Activated CD4-positive, CD25-positive, alpha-beta regulatory T cell treated with anti-CD3 and anti-CD28 coated beads, Interleukin-2, amount 50 U/mL, for 72 hours (primary cell): ENCODE measurements around the gene BORCS8.

Source experiments
- DNase-seq: peaks from one replicate; pipeline ENCODE4 v3.0.0; 2021

Gene BORCS8

DNA sequence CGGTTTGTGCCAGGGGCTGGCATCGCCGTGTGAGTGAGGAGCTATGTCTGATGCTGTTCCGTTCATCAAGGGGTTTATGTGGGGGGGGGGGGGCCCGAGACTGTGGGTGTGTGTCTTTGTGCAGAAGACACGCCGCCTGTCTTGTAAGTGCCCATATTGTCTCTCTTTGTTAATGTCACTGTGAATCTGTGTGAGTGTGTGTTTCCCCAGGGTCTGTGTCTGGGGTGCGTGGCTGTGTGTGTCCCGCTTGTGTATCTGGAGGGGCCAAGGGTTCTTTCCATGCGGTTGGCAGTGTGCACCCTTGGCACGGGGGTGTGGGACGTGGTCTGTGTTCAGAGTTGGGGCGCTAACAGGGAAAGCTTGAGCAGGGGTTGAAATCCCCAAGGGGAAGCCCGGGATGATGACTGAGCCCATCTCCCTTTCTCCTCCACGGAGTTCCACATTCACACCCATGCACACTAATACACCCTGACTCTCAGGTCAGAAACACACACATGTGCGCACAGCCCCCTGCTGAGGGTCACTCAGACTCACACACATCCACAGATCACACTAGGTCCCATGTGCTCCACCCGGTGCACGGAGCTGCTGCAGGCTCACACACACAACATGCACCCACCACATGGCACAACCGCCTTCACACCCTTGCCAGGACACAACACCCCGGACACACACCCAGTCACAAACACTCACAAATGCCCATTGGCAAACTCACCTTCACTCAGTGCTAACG, 21.6 kb upstream of the BORCS8 start:
- DNase-seq = no peak

DNA sequence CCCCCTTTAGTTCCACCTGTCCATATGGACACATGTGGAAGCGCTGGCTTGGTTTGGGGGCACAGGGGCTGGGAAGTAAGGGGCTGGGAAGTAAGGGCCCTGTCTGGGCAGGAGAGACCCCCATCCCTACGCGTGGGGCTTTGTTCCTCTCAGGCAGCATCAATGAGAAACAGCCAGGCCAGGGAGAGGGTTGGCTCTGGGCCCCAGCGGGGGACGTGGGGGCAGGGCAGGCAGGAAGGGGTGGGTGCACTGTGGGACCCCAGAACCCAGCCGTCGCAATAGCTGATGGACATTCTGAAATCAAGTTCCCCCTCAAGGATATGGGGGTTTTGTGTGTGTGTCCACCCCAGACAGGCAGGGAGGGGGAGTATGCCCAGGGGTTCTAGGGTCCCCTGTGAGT, 21.0 kb upstream of the BORCS8 start:
- DNase-seq = no peak

DNA sequence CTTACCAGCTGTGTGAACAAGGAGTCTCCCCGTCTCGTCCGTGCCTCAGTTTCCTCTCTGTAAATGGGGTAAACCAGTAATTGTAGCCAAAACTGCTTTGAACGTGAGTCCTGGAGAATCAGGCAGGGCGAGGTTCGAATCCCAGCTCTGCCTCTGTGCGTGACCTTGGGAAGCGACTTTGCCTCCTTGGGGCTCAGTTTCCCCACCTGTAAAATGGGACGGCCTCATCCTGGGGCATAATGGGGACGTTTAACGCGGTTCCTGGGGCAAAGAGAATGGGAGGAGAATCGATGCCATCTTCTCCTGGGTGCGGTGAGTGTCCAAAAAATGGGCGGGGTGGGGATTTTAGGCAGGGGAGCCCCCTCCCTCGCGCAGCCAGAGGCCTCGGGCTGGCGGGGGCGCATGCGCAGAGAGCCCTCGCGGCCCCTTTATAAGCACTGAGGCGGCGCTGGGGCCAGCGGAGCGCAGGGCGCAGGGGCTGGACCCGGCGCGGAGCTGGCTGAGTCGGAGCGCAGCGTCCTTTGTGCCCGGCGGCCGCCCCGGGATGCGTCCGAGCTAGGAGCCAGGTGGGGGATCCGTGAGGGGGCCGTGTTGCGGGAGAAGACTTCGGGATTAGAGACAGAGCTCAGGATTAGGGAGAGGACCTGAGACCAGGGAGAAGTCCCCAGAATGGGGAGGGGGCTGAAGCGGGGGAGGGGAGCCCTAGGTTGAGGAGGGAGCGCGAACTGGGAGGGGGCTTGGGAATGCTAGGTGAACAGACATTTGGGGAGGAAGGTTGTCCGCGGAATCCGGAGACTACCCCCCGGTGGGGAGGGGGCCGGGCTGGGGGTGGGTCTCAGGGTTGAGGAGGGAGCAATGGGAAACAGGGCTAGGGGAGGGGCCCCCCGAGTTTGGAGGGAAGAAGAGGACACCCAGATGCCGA, 19.8 kb upstream of the BORCS8 start, which contains the start of gene NCAN:
Gene NCAN (plus strand): TSS at position 460 of the 922 bp plus-strand sequence. CDS start 4,996 bp downstream, outside the sequence.
- DNase-seq = no peak

DNA sequence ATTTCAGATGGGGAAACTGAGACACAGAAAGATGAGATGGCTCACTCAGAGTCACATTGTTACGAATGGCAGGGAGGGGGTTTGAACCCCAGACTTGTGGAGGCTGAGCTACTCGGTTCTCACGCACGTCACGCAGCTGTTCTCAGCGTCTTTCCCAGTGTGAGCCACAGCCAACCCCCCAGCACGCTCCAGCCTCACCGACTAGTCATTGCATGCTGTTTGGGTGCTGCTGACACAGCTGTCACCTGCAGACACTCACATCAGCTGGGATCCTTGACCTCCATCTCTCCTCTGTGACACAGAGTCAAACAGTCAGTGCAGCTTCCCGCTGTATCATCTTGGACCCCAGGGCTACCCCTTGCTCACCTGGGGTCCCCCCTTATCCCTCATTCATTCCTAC, 17.4 kb upstream of the BORCS8 start:
- no peak for DNase-seq

DNA sequence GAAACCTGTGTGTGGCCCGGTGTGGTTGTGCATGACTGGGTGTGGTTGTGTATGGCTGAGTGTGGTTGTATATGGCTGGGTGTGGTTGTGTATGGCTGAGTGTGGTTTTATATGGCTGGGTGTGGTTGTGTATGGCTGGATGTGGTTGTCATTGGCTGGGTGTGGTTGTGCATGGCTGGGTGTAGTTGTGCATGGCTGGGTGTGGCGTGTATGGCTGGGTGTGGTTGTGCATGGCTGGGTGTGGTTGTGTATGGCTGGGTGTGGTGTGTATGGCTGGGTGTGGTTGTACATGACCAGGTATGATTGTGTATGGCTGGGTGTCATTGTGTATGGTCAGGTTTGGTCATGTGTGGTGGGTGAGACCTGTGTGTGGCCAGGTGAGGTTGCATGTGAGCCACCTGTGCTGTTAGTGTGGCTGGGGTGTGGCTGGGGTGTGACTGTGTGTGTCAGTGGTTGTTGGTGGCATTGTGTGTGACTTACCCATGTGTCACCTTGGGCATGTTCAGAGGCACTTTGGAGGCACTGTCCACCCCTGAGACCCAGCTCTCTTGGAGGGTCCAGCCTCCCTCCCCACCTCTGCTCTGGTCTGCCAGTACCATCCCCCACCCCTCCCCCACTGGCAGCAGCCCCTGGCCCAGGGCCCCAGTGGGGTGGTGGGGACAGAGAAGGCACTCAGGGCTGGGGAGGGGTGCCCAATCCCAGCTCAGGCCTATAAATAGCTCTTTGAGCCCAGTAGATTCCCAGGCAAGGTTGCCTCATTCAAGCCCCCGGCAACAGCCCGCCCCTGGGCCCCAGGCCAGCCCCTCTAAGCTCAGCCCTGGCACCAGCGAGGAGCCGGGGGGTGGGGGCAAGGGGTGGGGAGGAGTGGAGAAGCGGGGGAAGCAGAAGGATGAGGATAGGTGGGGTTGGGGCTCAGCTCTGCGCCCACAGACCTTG, 16.0 kb upstream of the BORCS8 start:
- no peak for DNase-seq

DNA sequence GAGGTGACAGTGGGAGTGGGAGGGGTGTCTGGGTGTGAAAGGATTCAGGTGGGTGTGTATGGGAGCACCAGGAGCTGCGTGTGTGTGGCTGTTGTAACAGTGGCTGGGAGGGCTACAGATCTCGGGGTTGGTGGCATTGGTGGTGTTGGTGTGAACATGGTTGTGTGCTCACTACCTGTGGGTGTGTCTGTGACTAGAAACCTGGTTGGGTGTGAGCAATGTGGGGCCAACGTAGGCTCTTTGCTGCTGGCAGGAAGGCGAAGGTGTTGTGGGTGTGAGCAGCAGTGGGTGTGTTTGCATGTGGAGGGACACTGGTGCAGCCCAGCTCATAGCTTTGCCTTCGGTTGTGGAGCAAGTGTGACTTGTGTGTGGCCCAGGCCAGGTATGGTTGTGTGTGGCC, 15.0 kb upstream of the BORCS8 start:
- DNase-seq = no peak

DNA sequence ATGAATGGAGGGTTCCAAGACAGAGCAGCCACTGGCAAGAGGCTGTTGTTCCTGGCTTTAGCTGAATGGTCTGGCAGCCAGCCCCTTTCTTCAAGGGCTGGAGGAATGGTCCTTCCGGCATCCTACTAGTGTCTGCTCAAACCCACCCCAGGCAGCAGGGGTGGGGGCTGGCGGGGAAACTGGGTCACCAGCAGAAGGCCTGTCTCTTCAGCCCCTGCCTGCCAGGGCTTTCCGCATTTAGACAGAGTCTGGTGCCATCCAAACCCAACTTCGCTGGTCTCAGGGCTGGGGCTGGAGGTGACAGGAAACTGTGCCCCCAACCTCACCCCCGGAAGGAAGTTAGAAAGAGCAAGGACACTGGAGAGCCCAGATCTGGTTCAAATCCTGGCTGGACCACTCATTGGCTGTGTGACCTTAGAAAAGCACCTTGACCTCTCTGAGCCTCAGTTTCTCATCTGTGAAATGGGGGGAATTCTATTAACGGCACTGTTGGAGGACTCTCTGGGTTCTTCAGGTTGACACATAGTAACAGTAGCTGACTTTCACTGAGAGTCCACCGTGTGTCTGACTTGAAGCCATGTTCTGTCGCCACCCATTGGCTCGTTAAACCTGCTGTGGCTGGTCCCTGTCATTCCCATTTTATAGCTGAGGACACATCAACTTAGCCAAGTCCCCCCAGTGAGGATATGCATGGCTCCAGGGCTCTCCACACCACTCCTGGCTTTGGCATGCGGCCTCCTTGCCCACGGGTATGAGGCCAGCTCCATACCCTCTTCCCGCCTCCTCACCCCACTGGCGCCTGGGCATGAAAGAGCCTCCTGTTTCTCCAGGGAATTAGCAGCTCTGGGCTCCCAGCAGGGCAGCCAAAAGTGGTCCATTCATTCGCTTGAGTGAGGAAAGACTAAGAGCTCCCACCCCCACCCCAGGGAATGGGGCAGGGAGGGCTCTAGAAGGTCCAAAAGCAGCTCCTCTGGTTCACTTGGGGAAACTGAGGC, 13.8 kb upstream of the BORCS8 start:
- DNase-seq = no peak

DNA sequence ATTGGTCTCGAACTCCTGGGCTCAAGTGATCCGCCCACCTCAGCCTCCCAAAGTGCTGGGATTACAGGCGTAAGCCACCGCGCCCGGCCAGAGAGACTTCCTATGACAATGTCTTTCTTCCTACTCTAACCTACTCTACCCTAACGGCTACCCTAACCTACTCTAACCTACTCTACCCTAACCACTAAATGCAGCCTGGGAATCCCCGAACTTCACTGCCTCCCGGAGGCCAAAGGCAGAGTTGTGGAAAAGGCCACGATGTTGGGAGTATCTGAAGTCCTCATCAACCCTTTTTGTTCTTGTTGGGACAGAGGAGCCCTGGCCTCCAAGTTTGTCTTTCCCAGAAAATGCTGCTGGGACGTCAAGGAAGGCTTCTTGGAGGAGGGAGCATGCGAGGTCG, 12.2 kb upstream of the BORCS8 start:
- no peak for DNase-seq

DNA sequence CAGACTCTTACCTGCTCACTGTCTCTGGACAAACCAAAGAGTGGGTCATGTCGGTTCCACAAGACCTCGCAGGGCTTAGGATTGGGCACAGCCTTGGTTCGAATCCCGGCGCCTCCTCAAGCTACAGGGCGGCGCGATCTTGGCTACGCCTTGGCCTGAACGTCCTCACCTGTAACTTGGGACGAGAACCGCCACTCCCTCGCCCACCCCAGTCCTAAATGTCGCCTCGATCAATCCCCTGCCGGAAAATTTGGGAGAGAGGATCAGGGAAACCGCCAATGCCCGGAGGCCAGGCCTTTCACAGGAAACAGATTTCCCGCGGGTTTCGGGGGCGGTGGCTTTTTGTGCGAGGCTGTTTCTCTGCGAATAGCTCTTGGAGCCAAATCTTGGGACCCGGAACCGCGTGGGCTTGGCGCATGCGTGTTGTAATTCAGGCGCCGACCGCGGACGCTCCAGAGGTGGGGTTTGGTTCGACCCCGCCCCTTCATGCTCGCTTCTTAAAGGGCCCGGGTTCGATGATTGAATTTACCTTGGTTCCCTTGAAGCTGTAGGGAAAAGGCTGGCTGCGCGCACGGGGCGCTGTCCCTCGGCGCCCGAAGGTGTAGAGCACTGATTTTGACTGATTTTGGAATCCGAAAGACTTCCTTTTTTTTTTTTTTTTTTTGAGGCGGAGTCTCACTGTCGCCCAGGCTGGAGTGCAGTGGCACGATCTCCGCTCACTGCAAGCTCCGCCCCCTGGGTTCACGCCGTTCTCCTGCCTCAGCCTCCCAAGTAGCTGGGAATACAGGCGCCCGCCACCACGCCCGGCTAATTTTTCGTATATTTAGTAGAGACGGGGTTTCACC, 11.3 kb upstream of the BORCS8 start, which contains the start of gene NR2C2AP:
Gene NR2C2AP (minus strand): TSS at position 403 of the 845 bp plus-strand sequence. CDS start 354 bp downstream, at position 49.
- peak; percentile 94 for DNase-seq

DNA sequence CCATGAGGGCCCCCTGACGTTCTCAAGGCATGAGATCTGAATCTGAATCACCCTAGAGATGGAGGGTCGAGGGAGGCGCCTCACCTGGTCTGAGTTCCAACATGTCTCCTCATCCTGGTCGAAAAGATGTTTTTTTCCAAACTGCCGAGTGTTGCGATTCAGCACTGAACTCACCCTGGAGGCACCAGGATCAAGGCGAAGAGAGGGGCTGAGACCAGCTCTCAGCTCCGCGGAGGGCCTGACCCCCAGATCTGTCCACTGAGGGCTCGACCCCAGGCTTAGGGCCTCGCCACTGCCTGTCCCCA, 10.7 kb upstream of the BORCS8 start:
- DNase-seq = no peak

DNA sequence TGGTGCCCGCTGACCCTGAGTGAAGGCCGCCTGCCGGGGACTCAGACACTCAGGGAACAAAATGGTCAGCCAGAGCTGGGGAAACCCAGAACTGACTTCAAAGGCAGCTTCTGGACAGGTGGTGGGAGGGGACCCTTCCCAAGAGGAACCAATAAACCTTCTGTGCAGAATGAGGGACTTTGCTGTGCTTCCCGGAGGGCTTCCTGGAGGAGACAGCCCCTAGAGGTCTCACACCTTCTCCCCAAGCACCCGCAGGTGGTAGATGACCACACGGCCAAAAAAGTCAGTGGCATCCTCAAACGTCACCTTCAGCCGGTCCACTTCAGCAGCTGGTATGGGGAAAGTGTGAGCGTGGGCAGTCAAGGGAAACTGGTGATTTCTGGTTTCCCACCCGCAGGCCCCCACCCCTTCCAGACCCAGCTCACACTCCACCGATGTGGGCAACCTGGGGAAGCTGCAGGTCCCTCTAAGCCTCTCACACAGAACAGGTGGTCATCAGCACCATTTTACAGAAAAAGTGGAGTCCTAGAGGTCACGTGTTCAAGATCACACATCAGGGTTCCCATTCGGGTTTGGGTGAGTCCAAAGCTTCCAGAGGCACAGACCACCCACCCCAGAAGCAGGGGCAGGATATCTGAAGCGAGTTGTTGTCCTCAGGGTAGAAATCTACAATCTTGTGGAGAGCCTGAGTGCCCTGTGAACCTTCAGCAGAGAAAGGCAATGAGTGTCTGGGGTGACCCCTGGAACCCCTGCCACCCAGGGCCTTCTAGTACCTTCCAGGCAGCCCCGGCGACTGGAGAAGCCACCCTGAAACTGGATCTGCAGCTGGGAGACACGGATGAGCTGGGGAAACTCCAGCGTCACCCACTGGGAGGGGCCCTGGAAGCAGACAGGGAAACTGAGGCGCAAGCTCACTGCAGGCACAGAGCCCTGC, 10.0 kb upstream of the BORCS8 start:
- no peak for DNase-seq

DNA sequence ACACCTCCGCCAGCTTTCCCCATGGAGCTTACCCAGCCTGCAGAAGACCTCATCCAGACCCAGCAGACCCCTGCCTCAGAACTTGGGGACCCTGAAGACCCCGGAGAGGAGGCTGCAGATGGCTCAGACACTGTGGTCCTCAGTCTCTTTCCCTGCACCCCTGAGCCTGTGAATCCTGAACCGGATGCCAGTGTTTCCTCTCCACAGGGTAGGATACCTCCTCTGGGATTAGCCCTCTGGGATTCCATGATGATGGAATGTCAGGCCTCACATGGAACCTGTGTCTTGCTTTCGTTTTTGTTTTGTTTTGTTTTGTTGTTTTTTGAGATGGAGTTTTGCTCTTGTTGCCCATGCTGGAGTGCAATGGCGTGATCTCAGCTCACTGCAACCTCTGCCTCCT, 2.0 kb upstream of the BORCS8 start:
- DNase-seq = no peak

DNA sequence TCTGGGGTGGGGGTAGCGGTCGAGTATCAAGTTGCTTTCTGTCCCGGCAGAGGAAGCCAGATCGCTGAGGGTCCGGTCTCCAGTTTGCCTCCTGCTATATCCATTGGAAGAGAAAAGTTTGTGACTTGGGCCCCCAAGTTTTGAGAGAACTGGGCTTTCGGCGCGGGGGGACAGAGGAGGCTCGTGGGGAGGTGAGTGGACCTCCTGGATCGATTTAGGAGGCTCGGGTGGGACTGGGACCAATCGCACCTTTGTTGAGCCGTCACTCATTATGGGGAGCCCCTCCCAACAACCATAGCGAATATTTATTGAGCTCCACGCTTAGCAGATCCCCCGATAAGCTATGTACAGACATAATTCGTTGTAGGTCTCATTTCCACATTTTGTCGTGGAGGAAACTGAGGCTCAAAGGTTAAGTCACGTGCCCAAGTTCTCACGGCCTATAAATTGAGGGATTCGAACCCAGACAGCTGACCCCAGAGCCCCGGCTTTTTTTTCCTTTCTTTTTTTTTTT, 1.0 kb upstream of the BORCS8 start:
- no peak for DNase-seq

DNA sequence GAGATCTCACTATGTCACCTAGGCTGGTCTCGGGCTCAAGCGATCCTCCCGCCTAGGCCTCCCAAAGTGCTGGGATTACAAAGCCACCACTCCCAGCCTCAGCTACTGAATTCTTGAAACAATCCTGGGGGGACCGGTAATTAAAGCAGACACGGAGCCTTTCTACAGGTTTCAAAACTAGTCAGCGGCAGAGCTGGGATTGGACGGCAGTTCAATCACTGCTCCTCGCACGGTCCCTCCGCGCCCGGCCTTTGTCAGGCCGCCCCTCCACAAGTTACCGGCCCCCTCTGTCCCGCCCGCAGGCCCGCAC, 229 bp downstream of the BORCS8 start:
- DNase-seq = no peak

DNA sequence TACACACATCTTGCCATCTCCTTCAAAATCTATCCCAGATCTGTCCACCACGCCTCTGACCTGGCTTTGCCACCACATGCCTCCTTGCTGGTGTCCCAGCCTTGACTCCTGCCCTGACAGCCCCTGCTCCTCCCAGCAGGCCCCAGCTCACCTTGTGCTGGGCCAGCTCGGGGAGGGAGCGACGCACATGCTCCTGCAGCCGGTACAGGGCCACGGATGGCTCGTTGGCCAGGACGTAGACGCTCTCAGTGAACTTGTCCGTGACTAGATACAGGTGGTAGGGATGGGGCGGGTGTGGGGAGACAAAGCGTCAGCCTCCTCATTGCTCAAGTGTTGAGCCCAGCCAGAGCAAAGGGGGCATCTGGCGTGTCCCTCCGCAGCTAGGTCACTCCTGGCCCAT, 5.2 kb downstream of the BORCS8 start:
- DNase-seq = no peak

DNA sequence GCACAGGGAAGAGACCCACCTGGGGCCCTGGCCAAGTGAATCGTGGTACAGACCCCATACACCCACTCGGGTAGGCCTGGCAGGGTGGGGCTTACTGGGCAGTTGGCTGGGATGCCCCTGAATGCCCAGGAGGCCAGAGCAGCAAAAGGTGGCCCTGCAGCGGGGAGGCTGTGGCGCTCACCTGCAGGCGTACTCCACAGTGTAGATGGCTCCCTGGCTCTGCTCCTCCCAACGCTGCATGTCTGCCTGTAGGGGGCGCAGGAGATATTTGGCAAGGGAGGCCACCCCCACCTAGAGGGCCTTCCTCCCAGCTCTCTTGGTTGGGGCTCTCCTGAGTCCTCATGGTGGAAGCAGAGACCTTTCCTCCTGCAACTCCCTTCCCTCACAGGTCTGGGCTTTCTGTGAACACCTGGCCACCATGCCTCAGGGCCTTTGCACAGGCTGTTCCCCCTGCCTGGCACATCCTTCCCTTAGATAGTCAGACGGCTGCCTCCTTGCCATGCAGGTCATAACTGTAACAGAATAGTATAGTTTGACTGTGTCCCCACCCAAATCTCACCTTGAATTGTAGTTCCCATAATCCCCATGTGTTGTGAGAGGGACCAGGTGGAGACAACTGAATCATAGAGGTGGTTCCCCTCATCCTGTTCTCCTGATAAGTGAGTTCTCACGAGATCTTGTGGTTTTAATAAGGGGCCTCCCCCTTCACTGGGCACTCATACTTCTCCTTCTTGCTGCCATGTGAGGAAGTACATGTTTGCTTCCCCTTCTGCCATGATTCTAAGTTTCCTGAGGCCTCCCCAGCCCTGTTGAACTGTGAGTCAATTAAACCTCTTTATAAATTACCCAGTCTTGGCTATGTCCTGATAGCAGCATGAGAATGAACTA, 5.9 kb downstream of the BORCS8 start:
- DNase-seq = peak; percentile 70

DNA sequence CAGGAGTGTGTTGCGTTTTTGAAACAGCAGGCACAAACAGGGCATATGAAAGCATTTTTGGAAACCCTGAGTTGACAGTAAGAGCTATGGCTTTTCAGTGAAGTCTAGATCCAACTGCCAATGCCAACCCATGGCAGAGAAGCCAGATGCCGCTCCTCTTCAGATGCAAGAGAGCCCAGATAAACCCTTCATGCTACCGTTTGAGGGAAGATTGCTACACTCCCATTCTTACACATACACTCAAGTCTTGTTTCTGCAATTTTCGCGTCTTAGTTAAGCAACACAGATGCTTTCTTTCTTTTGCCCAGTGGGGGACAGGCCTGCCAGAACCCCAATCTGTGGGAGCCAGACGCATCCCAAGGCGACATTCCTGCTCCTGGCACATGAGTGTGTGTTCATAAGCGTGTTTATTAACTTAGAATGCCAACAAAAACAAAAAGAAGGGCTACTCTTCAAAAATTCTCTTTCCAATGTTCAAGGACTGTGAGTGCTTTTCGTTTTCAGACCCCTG, 10.4 kb downstream of the BORCS8 start:
- DNase-seq = no peak
